ENCODE results near the gene SNX2. TPM values are rescaled to one million over a fixed set of nuclear protein-coding genes. Genes with fewer than 3 reads are reported as not detected.

SNX2 gene
- total RNA-seq, 4 donors from 2014 or later = 28.8 to 35.1 (median 32.0) TPM

- Histone ChIP-seq H3K36me3 (no peaks in the 10 kb centered on the region), H3K4me1 (no peaks in the 10 kb centered on the region), H3K27ac (no peak overlapping the region), H3K4me3 (no peak overlapping the region), H3K27me3 (no peaks in the 10 kb centered on the region), H3K9me3 (no peaks in the 10 kb centered on the region)
- intact Hi-C loops (cut with DNase I; ENCODE audit: low total_unique reads) (no loop called here), in situ Hi-C loops (cut with MboI; ENCODE audit: low sequenced_read_pairs in 4 of 4) (loop anchor here in 1 of 4 donors (10.0 kb wide), 1 partner anchor 65 kb away; the partner anchor contains the start of gene SNX2)
- DNase-seq (no peak), ATAC-seq (no peak)
- no peak for TF ChIP-seq POLR2A (IDR thresholded peaks at IDR 0.05)
- TF ChIP-seq CTCF (IDR thresholded peaks at IDR 0.05 in 4 of 5, conservative IDR thresholded peaks at IDR 0.05 in 1 of 5) = no peak
These were observed 64.9 kb downstream of the SNX2 start for GRCh38 chr5:122839731-122840130.

GRCh38 chr5:122842016-122842580, 67.2 kb downstream of the SNX2 start:
- Histone ChIP-seq H3K36me3 (no peaks in the 10 kb centered on the region), H3K4me3 (no peak overlapping the region), H3K9me3 (no peaks in the 10 kb centered on the region), H3K27ac (no peak overlapping the region), H3K27me3 (no peaks in the 10 kb centered on the region), H3K4me1 (peaks cover 11 to 12% of the 10 kb centered on the region in 2 donors)
- in situ Hi-C loops (cut with MboI; ENCODE audit: low sequenced_read_pairs in 4 of 4) (loop anchor here in 1 of 4 donors (10.0 kb wide), 1 partner anchor 67 kb away; the partner anchor contains the start of gene SNX2), intact Hi-C loops (cut with DNase I; ENCODE audit: low total_unique reads) (no loop called here)
- TF ChIP-seq POLR2A (IDR thresholded peaks at IDR 0.05) (no peak), CTCF (IDR thresholded peaks at IDR 0.05 in 4 of 5, conservative IDR thresholded peaks at IDR 0.05 in 1 of 5) (no peak)
- no peak for DNase-seq
- no peak for ATAC-seq

GRCh38 chr5:122844136-122844909, 69.4 kb downstream of the SNX2 start:
- peak in 1 of 2 donors; percentile 9 for ATAC-seq
- intact Hi-C loops (cut with DNase I; ENCODE audit: low total_unique reads) (loop anchor here (1.0 to 2.0 kb wide), 2 partner anchors 70 to 192 kb away; partner anchors contain the start of genes PPIC and SNX2), in situ Hi-C loops (cut with MboI; ENCODE audit: low sequenced_read_pairs in 4 of 4) (loop anchor here in 1 of 4 donors (10.0 kb wide), 1 partner anchor 70 kb away; the partner anchor contains the start of gene SNX2)
- DNase-seq = no peak
- Histone ChIP-seq H3K27me3 (no peaks in the 10 kb centered on the region), H3K4me1 (peaks cover 11 to 13% of the 10 kb centered on the region in 2 donors), H3K4me3 (peak overlapping the region; percentile 88 to 96 (median 92)), H3K27ac (peak overlapping the region; percentile 76 to 91 (median 86)), H3K9me3 (no peaks in the 10 kb centered on the region), H3K36me3 (no peaks in the 10 kb centered on the region)
- TF ChIP-seq POLR2A (IDR thresholded peaks at IDR 0.05) (no peak), CTCF (IDR thresholded peaks at IDR 0.05 in 4 of 5, conservative IDR thresholded peaks at IDR 0.05 in 1 of 5) (no peak)

GRCh38 chr5:122844910-122845228, 70.0 kb downstream of the SNX2 start:
- Histone ChIP-seq H3K4me1 (peaks cover 11 to 13% of the 10 kb centered on the region in 2 donors), H3K27me3 (no peaks in the 10 kb centered on the region), H3K4me3 (peak overlapping the region; percentile 88 to 96 (median 92)), H3K36me3 (no peaks in the 10 kb centered on the region), H3K27ac (peak overlapping the region; percentile 76 to 91 (median 86)), H3K9me3 (no peaks in the 10 kb centered on the region)
- DNase-seq (no peak), ATAC-seq (peak; percentile 24 to 35)
- no peak for TF ChIP-seq CTCF (IDR thresholded peaks at IDR 0.05 in 4 of 5, conservative IDR thresholded peaks at IDR 0.05 in 1 of 5)
- TF ChIP-seq POLR2A (IDR thresholded peaks at IDR 0.05) = no peak
- intact Hi-C loops (cut with DNase I; ENCODE audit: low total_unique reads) (loop anchor here (1.0 to 2.0 kb wide), 2 partner anchors 70 to 191 kb away; partner anchors contain the start of genes PPIC and SNX2), in situ Hi-C loops (cut with MboI; ENCODE audit: low sequenced_read_pairs in 4 of 4) (loop anchor here in 1 of 4 donors (10.0 kb wide), 1 partner anchor 70 kb away; the partner anchor contains the start of gene SNX2)
